Stimulated activated naive CD8-positive, alpha-beta T cell treated with anti-CD3 and anti-CD28 coated beads, Interleukin-15, Interleukin-2, amounts not matched to agents 100 U/mL and 50 U/mL, for 24 hours (primary cell): ENCODE data around the gene CCNA1.

Source experiments
- ATAC-seq: fragments of 150-1000 bp; cut with Tn5 transposase; one replicate; pipeline ENCODE4 v1.10.0; 2021
- DNase-seq: peaks from one replicate; pipeline ENCODE4 v3.0.0; 2021

Gene CCNA1

GRCh38 chr13:36454121-36454520 lies 21.8 kb downstream of the CCNA1 start:
- DNase-seq (no peak), ATAC-seq (no peak)

- DNase-seq (no peak), ATAC-seq (no peak)
These were observed 22.7 kb downstream of the CCNA1 start for GRCh38 chr13:36454987-36455386.

GRCh38 chr13:36456577-36456976 lies 24.3 kb downstream of the CCNA1 start:
- no peak for DNase-seq
- ATAC-seq, result no peak

- DNase-seq, result no peak
- ATAC-seq, result no peak
These were observed 29.2 kb downstream of the CCNA1 start for GRCh38 chr13:36461506-36461905.

GRCh38 chr13:36475468-36475867 lies 43.2 kb downstream of the CCNA1 start:
- ATAC-seq (no peak), DNase-seq (no peak)

- ATAC-seq (no peak), DNase-seq (no peak)
These were observed 44.4 kb downstream of the CCNA1 start for GRCh38 chr13:36476661-36477060.

- no peak for ATAC-seq
- DNase-seq, result no peak
These were observed 48.6 kb downstream of the CCNA1 start for GRCh38 chr13:36480726-36481427.

GRCh38 chr13:36490055-36490454 lies 57.8 kb downstream of the CCNA1 start:
- DNase-seq (no peak), ATAC-seq (no peak)
